HepG2 (cell line): ENCODE data around the gene USP12. TPM values are rescaled to one million over a fixed set of nuclear protein-coding genes. Genes with fewer than 3 reads are reported as not detected.

Experiments used
- ATAC-seq: fragments of 200-7000 bp; cut with Tn5 transposase; 3 replicates; pipeline ENCODE4 v1.9.1; 2020; ENCODE audit warnings: mild to moderate bottlenecking, moderate library complexity
- BruUV-seq: library from RNA; stranded (reverse); fragments of 400-500 nt; replicated peaks from 2 replicates; lab custom pipeline; 2021; lab: Mats Ljungman, UMichigan
- CTCF ChIA-PET: fragments of 300-600 bp; formaldehyde crosslinking; extraction: SDS; loops from one replicate; lab custom pipeline; 2021; ENCODE audit warnings: low total read pairs, inconsistent platforms, low intra/inter-chr PET ratio; lab: Yijun Ruan, JAX
- POLR2A ChIA-PET: fragments of 350-600 bp; sonication (Branson Sonifier 250); formaldehyde crosslinking; loops from one replicate; lab custom pipeline; 2020; ENCODE audit warnings: antibody characterized with exemption, inconsistent platforms; lab: Yijun Ruan, JAX
- DNase-seq: peaks from one replicate; pipeline ENCODE4 v3.0.0-alpha.2; 2015; ENCODE audit warnings: low spot score
- FAIRE-seq: peaks from 3 replicates; lab custom pipeline; 2011; peaks lifted over from hg19 to GRCh38; lab: Jason Lieb, UNC
- H2AFZ ChIP-seq: one replicate; pipeline ENCODE4 v1.6.1; 2011; ENCODE audit warnings: low read length, inconsistent platforms
- H3K27ac ChIP-seq: fragments of 300-600 bp; 3 replicates; pipeline ENCODE4 v1.8.0; 2011; ENCODE audit warnings: mixed run types, mild to moderate bottlenecking, mixed read lengths, low read length, inconsistent platforms; ENCODE audit not compliant: insufficient read depth; ENCODE audit errors: extremely low read length
- H3K27me3 ChIP-seq, 2 experiments: fragments of 200-600 bp in 1 of 2; 2 replicates in 1 of 2; 3 replicates in 1 of 2; pipeline versions ENCODE4 v1.6.0 to v1.8.0; 2011; ENCODE audit warnings: low read length in 2 of 2, mild to moderate bottlenecking in 2 of 2, moderate library complexity in 2 of 2, inconsistent platforms in 1 of 2; ENCODE audit not compliant: insufficient read depth in 2 of 2, control insufficient read depth in 1 of 2
- H3K36me3 ChIP-seq, 2 experiments: fragments of 200-600 bp in 1 of 2; replicated peaks in 1 of 2; 2 replicates in 1 of 2; 3 replicates in 1 of 2; pipeline versions ENCODE4 v1.5.1 to v1.8.0; 2011; ENCODE audit warnings: low read length in 2 of 2, inconsistent platforms in 1 of 2; ENCODE audit not compliant: insufficient read depth in 2 of 2, control insufficient read depth in 1 of 2
- H3K4me1 ChIP-seq: 2 replicates; pipeline ENCODE4 v1.5.1; 2012; ENCODE audit warnings: low read length, inconsistent platforms; ENCODE audit not compliant: insufficient read depth
- H3K4me2 ChIP-seq: 2 replicates; pipeline ENCODE4 v1.6.0; 2011; ENCODE audit warnings: low read depth, low read length, inconsistent platforms
- H3K4me3 ChIP-seq, 3 experiments: fragments of 200-600 bp in 1 of 3; sonication (generic), shearing (Covaris generic) in 1 of 3; replicated peaks in 1 of 3; 2 replicates each; pipeline ENCODE4 v1.5.1; 2011 to 2016; ENCODE audit warnings: low read length in 3 of 3, inconsistent platforms in 2 of 3, low read depth in 2 of 3, mild to moderate bottlenecking in 2 of 3, control low read depth in 1 of 3, mixed read lengths in 1 of 3; ENCODE audit not compliant: insufficient read depth in 1 of 3
- H3K79me2 ChIP-seq: one replicate; pipeline ENCODE4 v1.6.1; 2011; ENCODE audit warnings: low read length, inconsistent platforms; ENCODE audit not compliant: insufficient read depth
- H3K9ac ChIP-seq: 2 replicates; pipeline ENCODE4 v1.6.0; 2011; ENCODE audit warnings: mild to moderate bottlenecking, low read depth, low read length, inconsistent platforms; ENCODE audit not compliant: insufficient read depth
- H3K9me3 ChIP-seq: 2 replicates; pipeline ENCODE4 v1.5.1; 2012; ENCODE audit warnings: mild to moderate bottlenecking, low read length
- H4K20me1 ChIP-seq: 2 replicates; pipeline ENCODE4 v1.6.0; 2011; ENCODE audit warnings: inconsistent platforms, mild to moderate bottlenecking, low read length, moderate library complexity; ENCODE audit not compliant: insufficient read depth
- AHR ChIP-seq: IDR thresholded peaks from 2 replicates; pipeline ENCODE4 v1.6.1; 2018; ENCODE audit warnings: missing genetic modification reagents, missing compliant biosample characterization
- DNMT1 ChIP-seq: sonication (generic); formaldehyde crosslinking; IDR thresholded peaks from 2 replicates; pipeline ENCODE4 v1.5.1; 2020; ENCODE audit warnings: mild to moderate bottlenecking, missing genetic modification reagents
- FOXK1 ChIP-seq: sonication (generic); formaldehyde crosslinking; IDR thresholded peaks from 2 replicates; pipeline ENCODE4 v1.4.0; 2020; ENCODE audit warnings: low read depth, missing genetic modification reagents, borderline replicate concordance
- HNRNPH1 ChIP-seq: fragments of 200-400 bp; formaldehyde crosslinking; optimal IDR thresholded peaks from 2 replicates; pipeline ENCODE3; 2017; ENCODE audit warnings: mild to moderate bottlenecking, low read depth, low read length
- JUND ChIP-seq: sonication (generic); formaldehyde crosslinking; IDR thresholded peaks from 2 replicates; pipeline ENCODE4 v1.8.0; 2022; ENCODE audit warnings: mild to moderate bottlenecking, missing genetic modification reagents
- MTA3 ChIP-seq: sonication (generic); formaldehyde crosslinking; IDR thresholded peaks from 2 replicates; pipeline ENCODE4 v1.4.0; 2020; ENCODE audit warnings: missing genetic modification reagents
- NFIB ChIP-seq: sonication (generic); formaldehyde crosslinking; IDR thresholded peaks from 2 replicates; pipeline ENCODE4 v1.9.0; 2021; ENCODE audit warnings: missing genetic modification reagents, mild to moderate bottlenecking, borderline replicate concordance
- ONECUT2 ChIP-seq: sonication (generic); formaldehyde crosslinking; IDR thresholded peaks from 2 replicates; pipeline ENCODE4 v1.4.0; 2020; ENCODE audit warnings: missing genetic modification reagents
- RBM22 ChIP-seq: fragments of 200-400 bp; formaldehyde crosslinking; optimal IDR thresholded peaks from 2 replicates; pipeline ENCODE3; 2017; ENCODE audit warnings: mild to moderate bottlenecking, low read length, moderate library complexity
- RORA ChIP-seq: sonication (generic); formaldehyde crosslinking; IDR thresholded peaks from 2 replicates; pipeline ENCODE4 v1.5.0; 2020; ENCODE audit warnings: mild to moderate bottlenecking, missing genetic modification reagents, moderate library complexity
- SALL1 ChIP-seq: sonication (generic); formaldehyde crosslinking; IDR thresholded peaks from 2 replicates; pipeline ENCODE4 v1.8.0; 2022; ENCODE audit warnings: mild to moderate bottlenecking, missing genetic modification reagents
- SP4 ChIP-seq: sonication (generic); formaldehyde crosslinking; IDR thresholded peaks from 2 replicates; pipeline ENCODE4 v1.8.1; 2023; ENCODE audit warnings: mild to moderate bottlenecking, missing genetic modification reagents
- SRY ChIP-seq: sonication (generic); formaldehyde crosslinking; IDR thresholded peaks from 2 replicates; pipeline ENCODE4 v1.8.0; 2022; ENCODE audit warnings: mild to moderate bottlenecking, missing genetic modification reagents
- SSRP1 ChIP-seq: IDR thresholded peaks from 2 replicates; pipeline ENCODE4 v1.6.1; 2016; ENCODE audit warnings: control low read depth
- ZNF446 ChIP-seq: sonication (generic); formaldehyde crosslinking; IDR thresholded peaks from 2 replicates; pipeline ENCODE4 v1.5.0; 2020; ENCODE audit warnings: mild to moderate bottlenecking, missing genetic modification reagents
- WGBS: methylation state at CpG from one replicate; pipeline ENCODE4 v1.1.6; 2017; ENCODE audit warnings: low lambda C conversion rate; 5-methylcytosine and 5-hydroxymethylcytosine counted together
- in situ Hi-C: cut with HindIII; loops from 2 replicates; pipeline ENCODE4 v1.10.0; 2017; ENCODE audit warnings: low pct_unique_long_range_greater_than_20kb; ENCODE audit not compliant: extremely low pct_ligation_motif_present
- intact Hi-C: fragments of 100-400 bp; cut with micrococcal nuclease; formaldehyde crosslinking; loops from one replicate; pipeline ENCODE4 v1.10.0; 2022; ENCODE audit not compliant: unreplicated experiment
- polyA plus RNA-seq, 8 experiments: library from polyadenylated mRNA; depleted of rRNA in 3 of 8; stranded (reverse) in 7 of 8; unstranded in 1 of 8; fragments of >200 nt; fragmentation: Illumina TruSeq in 4 of 8; extraction: Trizol in 4 of 8; gene quantifications; 2 replicates each; pipeline versions ENCODE4 v1.2.1 to v1.2.3, GENCODE V29; 2011 to 2016; ENCODE audit warnings: low read depth in 4 of 8, missing spikeins in 1 of 8, mixed read lengths in 1 of 8; ENCODE audit not compliant: insufficient read depth in 1 of 8
- total RNA-seq, 5 experiments: library from RNA; depleted of rRNA; stranded (reverse); fragments of >200 nt; fragmentation: Illumina TruSeq; extraction: Trizol; gene quantifications; 2 replicates each; pipeline ENCODE4 v1.2.3, GENCODE V29; 2016; ENCODE audit warnings: low read depth in 1 of 5
- TF ChIP-seq, protein P1 (sequence below): sonication (generic); formaldehyde crosslinking; IDR thresholded peaks from 2 replicates; pipeline ENCODE4 v1.4.0; 2020; ENCODE audit warnings: missing genetic modification reagents, mild to moderate bottlenecking, borderline replicate concordance
- TF ChIP-seq, protein P2 (sequence below): sonication (generic); formaldehyde crosslinking; IDR thresholded peaks from 2 replicates; pipeline ENCODE4 v1.4.0; 2020; ENCODE audit warnings: missing genetic modification reagents, borderline replicate concordance

The USP12 gene
- total and polyA plus RNA-seq, 2 of the 13 experiments (the other 11 are each of a cell fraction or from before 2014, with no cell fraction given): 9.8 to 19.5 TPM

DNA sequence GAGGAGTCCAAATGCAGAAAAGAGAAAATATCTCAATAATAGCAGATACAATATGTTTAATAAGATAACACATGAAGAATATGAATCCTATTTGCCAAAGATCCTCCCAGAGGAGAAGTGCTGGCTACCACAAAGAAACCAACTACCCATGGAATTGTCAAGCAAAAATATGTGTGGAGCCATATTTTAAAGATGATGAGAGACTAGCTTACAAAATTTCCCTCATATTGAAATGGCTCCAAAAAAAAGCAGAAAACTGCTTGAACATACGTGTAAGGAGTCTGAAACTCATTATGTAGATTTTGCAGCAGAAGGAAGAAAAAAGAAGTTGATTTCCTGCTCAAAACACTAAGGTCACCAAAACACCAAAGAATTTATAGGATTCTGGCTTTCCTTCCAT, 94.2 kb downstream of the USP12 start:
- Histone ChIP-seq H3K79me2 (no peaks in the 10 kb centered on the region), H3K27ac (no peak overlapping the region), H3K27me3 (no peaks in the 10 kb centered on the region), H3K9me3 (no peaks in the 10 kb centered on the region), H4K20me1 (no peaks in the 10 kb centered on the region), H2AFZ (no peak overlapping the region), H3K9ac (no peak overlapping the region), H3K4me3 (no peak overlapping the region), H3K36me3 (peaks cover 3 to 6% of the 10 kb centered on the region in 2 experiments; a peak in 2 of 5 replicates), H3K4me1 (no peaks in the 10 kb centered on the region), H3K4me2 (no peak overlapping the region)
- TF ChIP-seq, protein P1, sequence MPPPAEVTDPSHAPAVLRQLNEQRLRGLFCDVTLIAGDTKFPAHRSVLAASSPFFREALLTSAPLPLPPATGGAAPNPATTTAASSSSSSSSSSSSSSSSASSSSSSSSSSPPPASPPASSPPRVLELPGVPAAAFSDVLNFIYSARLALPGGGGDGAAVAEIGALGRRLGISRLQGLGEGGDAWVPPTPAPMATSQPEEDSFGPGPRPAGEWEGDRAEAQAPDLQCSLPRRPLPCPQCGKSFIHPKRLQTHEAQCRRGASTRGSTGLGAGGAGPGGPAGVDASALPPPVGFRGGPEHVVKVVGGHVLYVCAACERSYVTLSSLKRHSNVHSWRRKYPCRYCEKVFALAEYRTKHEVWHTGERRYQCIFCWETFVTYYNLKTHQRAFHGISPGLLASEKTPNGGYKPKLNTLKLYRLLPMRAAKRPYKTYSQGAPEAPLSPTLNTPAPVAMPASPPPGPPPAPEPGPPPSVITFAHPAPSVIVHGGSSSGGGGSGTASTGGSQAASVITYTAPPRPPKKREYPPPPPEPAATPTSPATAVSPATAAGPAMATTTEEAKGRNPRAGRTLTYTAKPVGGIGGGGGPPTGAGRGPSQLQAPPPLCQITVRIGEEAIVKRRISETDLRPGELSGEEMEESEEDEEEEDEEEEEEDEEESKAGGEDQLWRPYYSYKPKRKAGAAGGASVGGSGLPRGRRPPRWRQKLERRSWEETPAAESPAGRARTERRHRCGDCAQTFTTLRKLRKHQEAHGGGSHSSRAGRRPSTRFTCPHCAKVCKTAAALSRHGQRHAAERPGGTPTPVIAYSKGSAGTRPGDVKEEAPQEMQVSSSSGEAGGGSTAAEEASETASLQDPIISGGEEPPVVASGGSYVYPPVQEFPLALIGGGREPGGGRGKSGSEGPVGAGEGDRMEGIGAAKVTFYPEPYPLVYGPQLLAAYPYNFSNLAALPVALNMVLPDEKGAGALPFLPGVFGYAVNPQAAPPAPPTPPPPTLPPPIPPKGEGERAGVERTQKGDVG (CRISPR knock-in tag): no peak
- TF ChIP-seq HNRNPH1 (no peak), AHR (CRISPR knock-in tag) (no peak), SRY (CRISPR knock-in tag) (no peak), SALL1 (no peak), RBM22 (no peak), FOXK1 (CRISPR knock-in tag) (no peak), RORA (no peak), DNMT1 (CRISPR knock-in tag) (no peak), NFIB (CRISPR knock-in tag) (no peak), MTA3 (CRISPR knock-in tag) (no peak), SP4 (CRISPR knock-in tag) (no peak), SSRP1 (no peak), ONECUT2 (CRISPR knock-in tag) (no peak), JUND (CRISPR knock-in tag) (no peak), ZNF446 (no peak)
- TF ChIP-seq, protein P2, sequence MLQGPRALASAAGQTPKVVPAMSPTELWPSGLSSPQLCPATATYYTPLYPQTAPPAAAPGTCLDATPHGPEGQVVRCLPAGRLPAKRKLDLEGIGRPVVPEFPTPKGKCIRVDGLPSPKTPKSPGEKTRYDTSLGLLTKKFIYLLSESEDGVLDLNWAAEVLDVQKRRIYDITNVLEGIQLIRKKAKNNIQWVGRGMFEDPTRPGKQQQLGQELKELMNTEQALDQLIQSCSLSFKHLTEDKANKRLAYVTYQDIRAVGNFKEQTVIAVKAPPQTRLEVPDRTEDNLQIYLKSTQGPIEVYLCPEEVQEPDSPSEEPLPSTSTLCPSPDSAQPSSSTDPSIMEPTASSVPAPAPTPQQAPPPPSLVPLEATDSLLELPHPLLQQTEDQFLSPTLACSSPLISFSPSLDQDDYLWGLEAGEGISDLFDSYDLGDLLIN: no peak
- POLR2A ChIA-PET: no interaction called here
- intact Hi-C loops: no loop called here
- BruUV-seq: no TSS peak
- CTCF ChIA-PET: no interaction called here
- in situ Hi-C loops: no loop called here
- no peak for DNase-seq
- 96% methylated on average over 1 of the region's 1 CpG for WGBS
- FAIRE-seq: no peak
- no peak for ATAC-seq
